PFSK-1 (cell line): ENCODE measurements around the gene USP9X.

Experiments used
- POLR2AphosphoS5 ChIP-seq: IDR thresholded peaks from 2 replicates; pipeline ENCODE4 v1.6.1; 2012; ENCODE audit warnings: low read depth, mild to moderate bottlenecking, control low read depth, low read length, moderate library complexity
- SIN3A ChIP-seq: IDR thresholded peaks from 2 replicates; pipeline ENCODE4 v1.6.1; 2012; ENCODE audit warnings: mild to moderate bottlenecking, low read length, moderate library complexity, borderline replicate concordance; ENCODE audit not compliant: insufficient read depth
- TAF1 ChIP-seq: IDR thresholded peaks from 2 replicates; pipeline ENCODE4 v1.6.1; 2012; ENCODE audit warnings: low read length, control low read depth, borderline replicate concordance; ENCODE audit not compliant: insufficient read depth
- TF ChIP-seq, protein P1 (sequence below), 2 experiments: IDR thresholded peaks; 2 replicates each; pipeline versions ENCODE4 v1.6.1 to v1.8.0; 2011 to 2012; ENCODE audit warnings: low read depth in 2 of 2, low read length in 2 of 2, control low read depth in 1 of 2, inconsistent platforms in 1 of 2, mild to moderate bottlenecking in 1 of 2, moderate library complexity in 1 of 2; ENCODE audit not compliant: insufficient read depth in 1 of 2

GRCh38 chrX:41067721-41068120 is 17.5 kb upstream of the USP9X start:
- TF ChIP-seq POLR2AphosphoS5 (no peak), SIN3A (no peak), TAF1 (no peak)
- TF ChIP-seq, protein P1, sequence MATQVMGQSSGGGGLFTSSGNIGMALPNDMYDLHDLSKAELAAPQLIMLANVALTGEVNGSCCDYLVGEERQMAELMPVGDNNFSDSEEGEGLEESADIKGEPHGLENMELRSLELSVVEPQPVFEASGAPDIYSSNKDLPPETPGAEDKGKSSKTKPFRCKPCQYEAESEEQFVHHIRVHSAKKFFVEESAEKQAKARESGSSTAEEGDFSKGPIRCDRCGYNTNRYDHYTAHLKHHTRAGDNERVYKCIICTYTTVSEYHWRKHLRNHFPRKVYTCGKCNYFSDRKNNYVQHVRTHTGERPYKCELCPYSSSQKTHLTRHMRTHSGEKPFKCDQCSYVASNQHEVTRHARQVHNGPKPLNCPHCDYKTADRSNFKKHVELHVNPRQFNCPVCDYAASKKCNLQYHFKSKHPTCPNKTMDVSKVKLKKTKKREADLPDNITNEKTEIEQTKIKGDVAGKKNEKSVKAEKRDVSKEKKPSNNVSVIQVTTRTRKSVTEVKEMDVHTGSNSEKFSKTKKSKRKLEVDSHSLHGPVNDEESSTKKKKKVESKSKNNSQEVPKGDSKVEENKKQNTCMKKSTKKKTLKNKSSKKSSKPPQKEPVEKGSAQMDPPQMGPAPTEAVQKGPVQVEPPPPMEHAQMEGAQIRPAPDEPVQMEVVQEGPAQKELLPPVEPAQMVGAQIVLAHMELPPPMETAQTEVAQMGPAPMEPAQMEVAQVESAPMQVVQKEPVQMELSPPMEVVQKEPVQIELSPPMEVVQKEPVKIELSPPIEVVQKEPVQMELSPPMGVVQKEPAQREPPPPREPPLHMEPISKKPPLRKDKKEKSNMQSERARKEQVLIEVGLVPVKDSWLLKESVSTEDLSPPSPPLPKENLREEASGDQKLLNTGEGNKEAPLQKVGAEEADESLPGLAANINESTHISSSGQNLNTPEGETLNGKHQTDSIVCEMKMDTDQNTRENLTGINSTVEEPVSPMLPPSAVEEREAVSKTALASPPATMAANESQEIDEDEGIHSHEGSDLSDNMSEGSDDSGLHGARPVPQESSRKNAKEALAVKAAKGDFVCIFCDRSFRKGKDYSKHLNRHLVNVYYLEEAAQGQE (IDR thresholded peaks at IDR 0.05; ENCODE audit: insufficient read depth in 1 of 2, low read depth in 2 of 2, low read length in 2 of 2) = no peak
